MCF 10A (cell line): Measurements from ENCODE around the gene AGPAT4. TPM values are rescaled to one million over a fixed set of nuclear protein-coding genes. Genes with fewer than 3 reads are reported as not detected.
A peak's percentile ranks its signal among the peaks of the same experiment; 100 is the strongest.

Experiments
- BruUV-seq: library from RNA; stranded (reverse); fragments of 400-500 nt; replicated peaks from 2 replicates; lab custom pipeline; 2021; lab: Mats Ljungman, UMichigan
- CTCF ChIA-PET: fragments of 300-600 bp; sonication (Branson Sonifier 250); formaldehyde crosslinking; extraction: SDS; loops from one replicate; lab custom pipeline; 2021; ENCODE audit warnings: antibody characterized with exemption, inconsistent platforms; lab: Yijun Ruan, JAX
- POLR2A ChIA-PET: fragments of 300-600, 350-650 bp; sonication (Branson Sonifier 250); formaldehyde crosslinking; extraction: SDS; loops from one replicate; lab custom pipeline; 2020; ENCODE audit warnings: antibody characterized with exemption, inconsistent platforms; lab: Yijun Ruan, JAX
- DNase-seq: peaks from one replicate; pipeline ENCODE4 v3.0.0-alpha.2; 2018; ENCODE audit not compliant: unreplicated experiment
- H3K27ac Mint-ChIP-seq: one replicate; pipeline ENCODE4 v1.8.0; 2022; ENCODE audit warnings: mild to moderate bottlenecking, low read depth, mixed read lengths; ENCODE audit not compliant: unreplicated experiment
- H3K27me3 Mint-ChIP-seq: one replicate; pipeline ENCODE4 v1.8.0; 2022; ENCODE audit warnings: mixed read lengths; ENCODE audit not compliant: insufficient read depth, unreplicated experiment
- H3K36me3 Mint-ChIP-seq: one replicate; pipeline ENCODE4 v1.8.0; 2022; ENCODE audit warnings: mild to moderate bottlenecking, moderate library complexity, mixed read lengths; ENCODE audit not compliant: insufficient read depth, unreplicated experiment
- H3K4me1 Mint-ChIP-seq: one replicate; pipeline ENCODE4 v1.8.0; 2022; ENCODE audit warnings: mixed read lengths; ENCODE audit not compliant: insufficient read depth, unreplicated experiment
- H3K4me3 Mint-ChIP-seq: one replicate; pipeline ENCODE4 v1.8.0; 2022; ENCODE audit warnings: mild to moderate bottlenecking, moderate library complexity, mixed read lengths; ENCODE audit not compliant: unreplicated experiment
- H3K9me3 Mint-ChIP-seq: one replicate; pipeline ENCODE4 v1.8.0; 2022; ENCODE audit warnings: mixed read lengths; ENCODE audit not compliant: unreplicated experiment
- CTCF ChIP-seq: fragments of 200-600 bp; IDR thresholded peaks from one replicate; pipeline ENCODE4 v1.8.0; 2022; ENCODE audit warnings: antibody characterized with exemption, mild to moderate bottlenecking; ENCODE audit not compliant: unreplicated experiment
- intact Hi-C: fragments of 100-400 bp; cut with micrococcal nuclease; formaldehyde crosslinking; loops from 2 replicates; pipeline ENCODE4 v1.14.1; 2022
- total RNA-seq: library from RNA; stranded (reverse); gene quantifications from 2 replicates; pipeline ENCODE4 v1.2.3, GENCODE V29; 2022

AGPAT4 gene
- total RNA-seq, 1 experiment from 2014 or later = 5.6 TPM

DNA sequence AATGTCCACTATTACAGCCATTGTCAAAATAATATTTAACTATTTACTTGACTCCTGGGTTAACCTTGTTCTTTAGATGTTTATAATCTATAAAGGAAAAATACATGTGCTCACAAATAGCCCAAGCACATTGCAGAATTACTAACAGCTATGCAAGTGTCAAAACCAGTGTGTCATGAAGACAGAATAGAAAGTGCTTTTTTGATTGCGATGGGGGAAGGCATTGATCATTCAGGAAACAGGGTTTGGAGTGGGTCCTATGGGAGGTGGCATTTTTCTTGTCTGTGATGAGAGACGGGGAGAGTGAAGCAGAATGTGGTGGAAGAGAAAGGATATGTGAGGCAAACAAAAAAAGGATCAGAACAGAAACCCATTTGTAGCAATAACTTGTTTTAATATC lies 1.0 kb upstream of the AGPAT4 start:
- ChIA-PET CTCF (interaction anchor here (1.0 kb wide), 1 partner anchor 345 kb away, joined by 5 read pairs; no protein-coding TSS in a partner anchor), POLR2A (no interaction called here)
- Mint-ChIP-seq H3K27me3 (no peaks in the 10 kb centered on the region), H3K36me3 (no peaks in the 10 kb centered on the region), H3K4me1 (peaks cover 10% of the 10 kb centered on the region), H3K4me3 (no peak overlapping the region), H3K9me3 (peaks cover 1% of the 10 kb centered on the region), H3K27ac (no peak overlapping the region)
- intact Hi-C loops = loop anchor here (1.0 kb wide), 1 partner anchor 94 kb away; no protein-coding TSS in a partner anchor
- DNase-seq = no peak
- no peak for TF ChIP-seq CTCF
- no TSS peak for BruUV-seq

- BruUV-seq = no TSS peak
Observed at GRCh38 chr6:161274488-161274858, 612 bp upstream of the AGPAT4 start.

DNA sequence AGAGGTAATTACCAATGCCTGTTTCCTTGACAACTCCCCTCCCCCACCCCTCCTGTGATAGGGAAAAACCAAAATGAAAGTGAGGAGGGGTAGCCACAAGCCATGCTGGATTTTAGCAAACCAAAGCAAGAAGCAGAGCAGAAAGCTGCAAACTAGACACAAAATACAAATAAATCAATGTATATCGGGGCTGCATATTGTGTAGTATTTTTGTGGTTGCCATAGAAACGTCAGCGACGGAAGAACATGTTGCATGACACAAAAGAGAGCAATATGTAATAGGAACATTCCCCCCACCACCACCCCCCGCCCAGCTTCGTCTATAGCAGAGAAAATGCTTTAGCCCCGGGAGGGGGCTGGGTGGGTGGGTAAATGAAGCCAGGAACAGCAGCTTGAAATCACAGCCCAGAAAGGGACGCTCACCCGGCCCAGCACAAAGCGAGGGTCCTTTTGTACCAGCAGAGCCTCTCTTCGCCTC lies 548 bp downstream of the AGPAT4 start:
- H3K27me3 Mint-ChIP-seq = no peaks in the 10 kb centered on the region
- H3K9me3 Mint-ChIP-seq = peaks cover 7% of the 10 kb centered on the region
- no peaks in the 10 kb centered on the region for H3K36me3 Mint-ChIP-seq
- peak overlapping the region; percentile 80 for H3K4me3 Mint-ChIP-seq
- DNase-seq = peak; percentile 25
- peaks cover 15% of the 10 kb centered on the region for H3K4me1 Mint-ChIP-seq
- ChIA-PET CTCF (interaction anchor here (0.9 to 1.6 kb wide), 2 partner anchors 9 to 98 kb away, joined by 3 to 12 read pairs; no protein-coding TSS in a partner anchor), POLR2A (interaction anchor here (0.8 to 1.3 kb wide), 7 partner anchors 11 to 343 kb away, joined by 3 to 4 read pairs (median 3); no protein-coding TSS in a partner anchor)
- no peak for TF ChIP-seq CTCF
- intact Hi-C loops = loop anchor here (2.0 kb wide), 1 partner anchor 105 kb away; no protein-coding TSS in a partner anchor
- BruUV-seq = no TSS peak
- peak overlapping the region; percentile 98 for H3K27ac Mint-ChIP-seq

More at GRCh38 chr6:161274488-161274858, 612 bp upstream of the AGPAT4 start:
- peak overlapping the region; percentile 98 for H3K27ac Mint-ChIP-seq
- peaks cover 5% of the 10 kb centered on the region for H3K9me3 Mint-ChIP-seq
- H3K4me3 Mint-ChIP-seq = peak overlapping the region; percentile 80
- DNase-seq = no peak
- H3K27me3 Mint-ChIP-seq = no peaks in the 10 kb centered on the region
- POLR2A ChIA-PET = interaction anchor here (0.8 to 1.3 kb wide), 5 partner anchors 12 to 96 kb away, joined by 3 to 4 read pairs (median 4); no protein-coding TSS in a partner anchor
- H3K4me1 Mint-ChIP-seq = peaks cover 14% of the 10 kb centered on the region
- CTCF ChIA-PET = interaction anchor here (1.0 to 1.6 kb wide), 2 partner anchors 97 to 344 kb away, joined by 5 to 12 read pairs; no protein-coding TSS in a partner anchor
- H3K36me3 Mint-ChIP-seq = no peaks in the 10 kb centered on the region
- intact Hi-C loops = loop anchor here (1.0 kb wide), 1 partner anchor 95 kb away; no protein-coding TSS in a partner anchor
- TF ChIP-seq CTCF = no peak

DNA sequence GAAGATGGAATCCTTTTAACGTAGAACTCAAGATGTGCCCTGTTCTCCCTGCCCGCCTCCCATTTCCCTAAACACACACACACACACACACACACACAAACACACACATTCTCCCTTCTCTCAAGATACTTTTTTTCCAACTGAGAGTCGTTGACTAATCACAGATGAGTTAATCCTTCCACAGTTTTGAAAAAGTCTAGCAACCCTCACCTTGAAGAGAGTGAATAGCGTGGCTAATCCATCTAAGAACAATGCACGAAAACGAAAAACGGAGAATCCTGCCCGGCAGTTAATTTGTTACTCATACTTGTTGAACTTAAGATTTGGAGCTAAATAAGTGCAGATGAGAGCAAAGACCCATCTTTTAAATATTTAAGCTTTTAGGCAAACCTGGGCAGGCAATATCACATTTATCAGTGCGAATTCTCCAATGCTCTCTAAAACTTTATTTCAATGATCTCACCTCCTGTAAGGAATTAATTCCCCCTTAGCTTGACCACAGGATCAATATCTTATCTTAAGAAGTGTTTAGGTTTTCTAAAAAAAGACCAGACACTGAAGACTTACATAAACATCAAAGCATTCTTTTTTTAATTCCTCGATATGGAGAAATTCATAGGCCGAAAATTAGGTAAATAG lies 1.1 kb downstream of the AGPAT4 start:
- intact Hi-C loops = loop anchor here (2.0 kb wide), 1 partner anchor 104 kb away; no protein-coding TSS in a partner anchor
- ChIA-PET POLR2A (interaction anchor here (0.8 kb wide), 2 partner anchors 13 to 23 kb away, joined by 3 to 4 read pairs; no protein-coding TSS in a partner anchor), CTCF (interaction anchor here (1.6 kb wide), 1 partner anchor 98 kb away, joined by 12 read pairs; no protein-coding TSS in a partner anchor)
- Mint-ChIP-seq H3K36me3 (no peaks in the 10 kb centered on the region), H3K4me3 (peak overlapping the region; percentile 80), H3K27ac (peak overlapping the region; percentile 98), H3K27me3 (no peaks in the 10 kb centered on the region), H3K9me3 (peaks cover 7% of the 10 kb centered on the region), H3K4me1 (peaks cover 15% of the 10 kb centered on the region)
- TSS peak; percentile 68 for BruUV-seq
- TF ChIP-seq CTCF = no peak
- no peak for DNase-seq
